Fibroblast of upper back skin (primary cell): ENCODE data around the gene LENG9.
"Not testable (repeated sequence)": the region's sequence is repeated elsewhere in the genome, so short reads cannot be mapped to it uniquely, and the experiment has no call there.

Experiments
- DNase-seq: peaks from one replicate; pipeline ENCODE4 v3.0.0-alpha.2; 2013

LENG9 gene

DNA sequence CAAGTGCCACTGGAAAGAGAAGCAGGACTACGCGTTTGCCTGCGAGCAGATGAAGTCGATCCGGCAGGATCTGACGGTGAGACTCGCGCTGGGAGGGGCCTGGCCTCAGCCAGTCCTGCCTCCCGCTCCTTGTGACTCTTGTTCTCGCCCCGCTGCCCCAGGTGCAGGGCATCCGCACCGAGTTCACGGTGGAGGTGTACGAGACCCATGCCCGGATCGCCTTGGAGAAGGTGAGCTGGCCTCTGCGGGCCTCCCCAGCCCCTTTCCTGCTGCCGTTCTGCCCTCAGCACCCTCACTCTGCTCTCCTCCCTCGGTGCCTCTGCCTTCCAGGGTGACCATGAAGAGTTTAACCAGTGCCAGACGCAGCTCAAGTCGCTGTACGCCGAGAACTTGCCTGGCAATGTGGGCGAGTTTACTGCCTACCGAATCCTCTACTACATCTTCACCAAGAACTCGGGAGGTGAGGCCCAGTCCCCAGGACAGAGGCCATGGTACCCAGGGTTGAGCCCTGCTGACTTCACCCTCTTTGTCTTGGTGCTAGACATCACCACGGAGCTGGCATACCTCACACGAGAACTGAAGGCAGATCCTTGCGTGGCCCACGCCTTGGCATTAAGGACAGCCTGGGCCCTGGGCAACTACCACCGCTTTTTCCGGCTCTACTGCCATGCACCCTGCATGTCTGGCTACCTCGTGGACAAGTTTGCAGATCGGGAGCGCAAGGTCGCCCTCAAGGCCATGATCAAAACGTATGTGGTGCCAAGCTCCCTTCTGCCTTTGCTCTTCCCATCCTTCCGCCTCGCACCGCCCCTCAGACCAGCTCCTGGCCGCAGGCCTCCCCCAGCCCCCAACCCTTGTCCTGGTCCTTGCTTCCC is 5.6 kb downstream of the LENG9 start:
- no peak for DNase-seq

DNA sequence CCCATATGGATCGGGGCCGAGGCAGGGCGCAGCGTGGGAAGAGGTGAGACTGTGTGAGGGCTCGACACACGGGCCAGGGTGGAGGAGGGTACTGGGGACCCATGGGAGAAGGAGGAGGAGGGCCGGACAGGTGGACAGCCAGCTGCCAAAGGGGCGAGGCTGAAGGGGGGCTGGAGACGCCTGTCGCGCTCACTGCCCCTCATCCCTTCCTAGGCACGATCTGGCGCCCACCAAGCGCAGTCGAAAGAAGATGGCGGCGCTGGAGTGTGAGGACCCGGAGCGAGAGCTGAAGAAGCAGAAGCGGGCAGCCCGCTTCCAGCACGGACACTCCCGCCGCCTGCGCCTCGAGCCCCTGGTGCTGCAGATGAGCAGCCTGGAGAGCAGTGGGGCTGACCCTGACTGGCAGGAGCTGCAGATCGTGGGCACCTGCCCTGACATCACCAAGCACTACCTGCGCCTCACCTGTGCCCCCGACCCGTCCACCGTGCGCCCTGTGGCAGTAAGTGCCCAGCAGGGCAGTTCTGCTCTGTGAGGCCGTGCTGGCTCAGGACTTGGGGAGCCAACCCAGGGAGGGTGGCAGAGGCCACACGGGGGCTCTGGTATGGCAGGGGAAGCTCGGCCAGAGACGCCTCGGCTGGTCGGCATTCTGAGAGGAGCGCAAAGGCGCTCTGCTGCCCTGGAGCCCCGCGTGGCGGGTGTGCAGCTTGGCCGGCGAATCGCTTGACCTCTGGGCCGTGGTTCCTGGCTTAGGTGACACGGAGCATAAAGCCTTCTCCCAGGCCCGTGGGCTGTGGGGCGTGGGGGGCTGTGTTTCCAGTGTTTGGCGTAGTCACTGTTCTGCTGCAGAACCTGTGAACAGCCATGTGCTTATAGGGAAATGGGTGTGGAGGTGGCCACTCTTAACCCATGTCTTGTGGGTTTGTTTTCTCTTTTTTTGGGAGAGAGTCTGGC is 6.9 kb downstream of the LENG9 start:
- no peak for DNase-seq

- no peak for DNase-seq
These were observed 7.7 kb downstream of the LENG9 start for GRCh38 chr19:54455786-54456422.

DNA sequence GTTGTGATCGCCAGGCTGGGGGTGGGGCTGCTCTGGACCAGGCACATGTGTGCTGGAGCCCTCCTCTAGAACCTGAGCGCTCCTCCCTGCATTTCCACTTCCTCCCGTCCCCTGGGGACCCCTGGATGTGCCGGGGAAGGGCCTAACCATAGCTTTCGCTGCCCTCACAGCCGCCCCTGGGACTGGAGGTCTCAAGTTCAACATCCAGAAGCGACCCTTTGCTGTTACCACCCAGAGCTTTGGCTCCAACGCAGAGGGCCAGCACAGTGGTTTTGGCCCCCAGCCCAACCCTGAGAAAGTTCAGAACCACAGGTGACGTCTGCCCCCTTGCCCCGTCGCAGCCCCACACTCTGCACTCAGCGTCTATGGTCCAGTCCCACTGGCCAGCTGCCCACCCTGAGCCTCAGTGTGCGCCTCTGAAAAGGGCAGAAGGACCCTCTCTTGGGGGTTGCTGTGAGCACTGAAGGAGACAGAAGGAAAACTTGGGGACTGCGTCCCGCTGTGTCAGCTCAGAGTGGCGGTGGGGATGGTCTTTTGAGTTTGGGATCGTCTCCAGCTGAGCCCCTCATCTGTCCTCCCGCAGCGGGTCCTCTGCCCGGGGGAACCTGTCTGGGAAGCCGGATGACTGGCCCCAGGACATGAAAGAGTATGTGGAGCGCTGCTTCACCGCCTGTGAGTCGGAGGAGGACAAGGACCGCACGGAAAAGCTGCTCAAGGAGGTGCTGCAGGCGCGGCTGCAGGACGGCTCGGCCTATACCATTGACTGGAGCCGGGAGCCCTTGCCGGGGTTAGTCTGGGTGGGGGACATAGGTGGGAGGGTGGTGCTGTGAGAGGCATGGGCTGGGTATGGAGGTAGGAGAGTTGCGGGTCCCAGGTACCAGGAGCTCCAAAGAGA is 8.6 kb downstream of the LENG9 start:
- no peak for DNase-seq

DNA sequence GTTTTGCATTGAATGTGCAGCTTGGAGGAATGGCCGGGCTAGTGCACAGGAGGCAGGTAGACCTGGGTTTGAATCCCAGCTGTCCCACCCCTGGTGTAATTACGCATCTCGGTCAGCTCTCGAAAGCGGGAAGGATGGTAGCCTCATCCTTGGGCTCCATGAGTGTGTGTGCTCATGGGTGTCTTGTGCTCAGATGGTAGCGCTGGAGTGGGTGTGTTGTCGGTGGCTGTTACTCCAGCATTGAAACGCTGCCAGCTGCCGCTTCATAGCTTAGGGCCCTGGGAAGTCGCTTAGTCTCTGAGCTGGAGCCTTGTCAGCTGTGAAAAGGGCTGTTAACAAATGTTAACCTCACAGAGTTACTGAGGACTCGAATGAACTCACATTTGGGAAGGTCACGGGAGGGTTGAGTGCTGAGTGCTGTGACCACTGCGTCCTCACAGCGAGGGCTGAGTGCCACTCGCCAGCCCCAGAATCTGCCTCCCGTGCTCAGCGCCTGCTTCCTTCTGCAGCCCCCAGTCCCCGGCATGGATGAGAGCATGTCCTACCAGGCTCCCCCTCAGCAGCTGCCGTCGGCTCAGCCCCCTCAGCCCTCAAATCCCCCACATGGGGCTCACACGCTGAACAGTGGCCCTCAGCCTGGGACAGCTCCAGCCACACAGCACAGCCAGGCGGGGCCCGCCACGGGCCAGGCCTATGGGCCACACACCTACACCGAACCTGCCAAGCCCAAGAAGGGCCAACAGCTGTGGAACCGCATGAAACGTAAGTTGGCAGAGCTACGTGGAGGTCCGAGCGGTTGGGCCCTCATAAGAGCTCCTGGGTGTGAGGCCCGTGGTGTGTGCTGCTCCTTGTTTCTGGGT is 9.4 kb downstream of the LENG9 start:
- no peak for DNase-seq

DNA sequence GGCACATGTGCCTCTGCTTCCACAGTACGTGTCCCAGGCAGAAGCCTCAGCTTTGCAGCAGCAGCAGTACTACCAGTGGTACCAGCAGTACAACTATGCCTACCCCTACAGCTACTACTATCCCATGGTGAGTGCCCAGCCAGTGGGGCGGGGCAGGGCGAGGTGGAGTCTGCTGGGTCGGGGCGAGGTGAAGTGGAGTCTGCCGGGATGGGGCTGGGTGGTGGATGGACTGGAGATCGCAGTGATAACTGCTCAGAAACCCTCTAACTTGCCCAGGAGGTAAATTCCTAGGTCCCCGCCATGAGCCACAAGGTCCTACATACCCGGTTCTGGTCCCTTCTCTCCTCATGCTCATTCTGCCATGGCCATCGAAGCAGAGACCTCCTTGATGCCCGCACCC is 11.0 kb downstream of the LENG9 start:
- no peak for DNase-seq

DNA sequence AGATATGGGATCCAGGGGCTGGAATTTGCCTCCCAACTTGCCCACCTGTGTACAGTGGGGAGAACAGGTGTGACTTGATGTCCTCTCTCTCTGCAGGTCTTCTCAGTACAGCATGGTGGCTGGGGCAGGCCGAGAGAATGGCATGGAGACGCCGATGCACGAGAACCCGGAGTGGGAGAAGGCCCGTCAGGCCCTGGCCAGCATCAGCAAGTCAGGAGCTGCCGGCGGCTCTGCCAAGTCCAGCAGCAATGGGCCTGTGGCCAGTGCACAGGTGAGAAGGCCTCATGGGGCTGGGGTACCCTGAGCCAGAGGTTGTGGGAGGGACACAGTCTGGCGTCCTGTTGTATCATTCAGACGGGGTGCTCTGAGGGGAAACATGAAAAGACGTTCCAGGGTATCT is 11.6 kb downstream of the LENG9 start:
- DNase-seq, result no peak

- no peak for DNase-seq
These were observed 12.2 kb downstream of the LENG9 start for GRCh38 chr19:54451331-54451871.

- no peak for DNase-seq
These were observed 13.9 kb downstream of the LENG9 start for GRCh38 chr19:54449701-54450069.

DNA sequence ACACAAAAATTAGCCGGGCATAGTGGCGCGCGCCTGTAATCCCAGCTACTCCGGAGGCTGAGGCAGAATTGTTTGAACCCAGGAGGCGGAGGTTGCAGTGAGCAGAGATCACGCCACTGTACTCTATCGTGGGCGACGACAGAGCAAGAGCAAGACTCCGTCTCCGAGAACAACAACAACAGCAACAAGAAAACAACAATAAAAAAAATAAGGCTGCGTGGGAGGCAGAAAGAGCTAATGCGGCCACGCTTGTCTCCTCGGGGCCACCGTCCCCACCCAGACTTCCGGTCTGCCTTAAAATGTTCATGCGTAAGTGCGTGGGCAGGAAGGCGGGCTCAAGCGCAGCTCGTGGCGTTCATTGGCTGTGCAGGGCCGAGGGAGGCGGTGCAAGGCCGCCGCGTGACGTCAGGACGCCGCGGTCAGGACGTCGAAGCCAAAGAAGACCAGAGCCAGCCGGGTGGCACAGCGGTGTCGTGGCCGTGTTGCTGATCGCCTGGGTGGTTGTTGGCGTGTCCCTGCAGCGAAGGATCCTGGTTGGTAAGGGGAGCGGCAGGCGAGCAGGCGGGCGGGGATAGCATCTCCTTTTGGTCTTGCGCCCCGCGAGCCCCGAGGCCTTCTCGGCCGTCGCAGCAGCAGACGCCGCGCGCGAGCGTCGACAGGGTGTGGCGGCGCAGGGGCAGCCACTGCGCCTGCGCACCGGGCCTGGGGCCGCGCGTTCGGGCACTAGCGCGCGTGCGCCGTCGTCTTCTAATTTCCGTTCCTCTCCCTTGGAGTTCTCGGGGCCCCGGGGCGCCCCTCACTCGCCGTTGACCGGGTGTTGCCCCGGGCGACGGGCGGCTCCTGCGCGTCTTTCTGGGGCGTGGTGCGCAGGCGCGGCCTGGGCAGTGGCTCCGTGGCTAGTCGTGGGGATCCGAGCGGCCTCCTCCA is 14.5 kb downstream of the LENG9 start, which contains the start of gene LENG8:
LENG8 (plus strand) TSS at position 426 of the 927 bp plus-strand sequence. CDS start 2,146 bp downstream, outside the sequence.
- peak; percentile 98 for DNase-seq

DNA sequence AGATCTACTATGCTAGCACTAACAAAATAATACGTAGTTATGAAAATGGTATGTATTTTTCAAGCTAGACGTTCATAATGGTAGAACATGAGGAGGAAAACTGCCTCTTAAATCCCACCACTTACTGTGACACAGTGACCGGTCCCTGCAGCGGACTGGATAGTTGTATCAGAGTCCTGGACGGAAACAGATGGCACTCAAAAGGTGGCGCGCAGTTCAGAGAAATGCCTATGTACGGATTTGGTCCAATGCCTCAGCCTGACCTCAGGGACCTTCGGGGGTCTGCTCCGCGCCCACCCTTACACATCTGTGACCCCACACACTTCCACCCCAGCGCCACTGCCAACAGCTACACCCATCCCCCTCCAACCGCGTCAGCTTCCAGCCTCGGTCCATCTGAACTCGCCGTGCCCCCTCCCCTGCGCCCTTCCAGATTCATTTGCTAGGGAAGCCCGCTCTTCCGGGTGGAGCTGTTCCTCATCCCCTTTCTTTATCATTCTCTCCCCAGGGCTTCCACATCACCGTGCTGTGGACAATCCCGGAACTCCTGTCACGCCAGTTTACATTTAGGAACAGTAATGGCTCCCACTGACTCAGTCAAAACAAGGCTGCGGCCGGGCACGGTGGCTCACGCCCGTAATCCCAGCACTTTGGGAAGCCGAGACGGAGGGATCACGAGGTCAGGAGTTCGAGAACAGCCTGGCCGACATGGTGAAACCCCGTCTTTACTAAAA is 15.4 kb downstream of the LENG9 start:
- peak; percentile 46 for DNase-seq

DNA sequence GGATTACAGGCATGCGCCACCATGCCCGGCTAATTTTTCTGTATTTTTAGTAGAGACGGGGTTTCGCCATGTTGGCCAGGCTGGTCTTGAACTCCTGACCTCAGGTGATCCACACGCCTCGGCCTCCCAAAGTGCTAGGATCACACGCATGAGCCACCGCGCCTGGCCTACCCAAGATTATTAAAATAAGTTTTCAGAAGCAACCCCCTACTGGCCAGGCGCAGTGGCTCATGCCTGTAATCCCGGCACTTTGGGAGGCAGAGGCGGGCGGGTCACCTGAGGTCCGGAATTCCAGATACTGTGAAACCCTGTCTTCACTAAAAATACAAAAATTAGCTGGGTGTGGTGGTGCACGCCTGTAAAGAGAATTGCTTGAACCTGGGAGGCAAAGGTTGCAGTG is 17.2 kb downstream of the LENG9 start:
- not testable (repeated sequence) for DNase-seq

DNA sequence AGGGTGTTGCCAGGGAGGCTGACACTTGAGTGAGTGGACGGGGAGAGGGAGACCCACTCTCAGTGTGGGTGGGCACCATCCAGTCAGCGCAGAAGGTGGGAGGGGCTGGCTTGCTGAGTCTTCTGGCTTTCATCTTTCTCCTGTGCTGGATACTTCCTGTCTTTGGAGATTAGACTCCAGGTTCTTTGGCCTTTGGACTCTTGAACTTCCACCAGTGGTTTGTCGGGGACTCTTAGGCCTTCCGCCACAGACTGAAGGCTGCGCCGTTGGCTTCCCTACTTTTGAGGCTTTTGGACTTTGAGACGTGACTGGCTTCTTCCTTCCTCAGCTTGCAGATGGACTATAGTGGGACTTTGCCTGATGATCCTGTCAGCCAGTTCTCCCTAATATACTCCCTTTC is 18.8 kb downstream of the LENG9 start:
- no peak for DNase-seq

DNA sequence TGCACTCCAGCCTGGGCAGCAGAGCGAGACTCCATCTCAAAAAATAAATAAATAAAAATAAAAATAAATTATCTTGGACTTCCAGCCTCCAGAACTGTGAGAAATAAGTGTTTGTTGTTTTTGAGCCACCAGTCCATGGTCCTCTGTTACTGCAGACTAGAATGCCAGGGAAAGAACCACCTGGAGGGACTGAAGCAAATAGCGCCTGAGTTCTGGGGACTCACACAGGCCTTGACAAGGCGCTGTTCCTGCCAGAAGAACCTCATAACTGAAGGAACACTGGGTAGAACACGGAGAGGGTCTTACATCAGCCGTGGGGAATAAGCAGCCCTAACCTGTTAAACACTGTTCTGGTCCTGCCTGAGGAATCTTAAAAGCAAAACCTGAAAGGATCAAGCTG is 22.9 kb downstream of the LENG9 start:
- DNase-seq, result no peak

DNA sequence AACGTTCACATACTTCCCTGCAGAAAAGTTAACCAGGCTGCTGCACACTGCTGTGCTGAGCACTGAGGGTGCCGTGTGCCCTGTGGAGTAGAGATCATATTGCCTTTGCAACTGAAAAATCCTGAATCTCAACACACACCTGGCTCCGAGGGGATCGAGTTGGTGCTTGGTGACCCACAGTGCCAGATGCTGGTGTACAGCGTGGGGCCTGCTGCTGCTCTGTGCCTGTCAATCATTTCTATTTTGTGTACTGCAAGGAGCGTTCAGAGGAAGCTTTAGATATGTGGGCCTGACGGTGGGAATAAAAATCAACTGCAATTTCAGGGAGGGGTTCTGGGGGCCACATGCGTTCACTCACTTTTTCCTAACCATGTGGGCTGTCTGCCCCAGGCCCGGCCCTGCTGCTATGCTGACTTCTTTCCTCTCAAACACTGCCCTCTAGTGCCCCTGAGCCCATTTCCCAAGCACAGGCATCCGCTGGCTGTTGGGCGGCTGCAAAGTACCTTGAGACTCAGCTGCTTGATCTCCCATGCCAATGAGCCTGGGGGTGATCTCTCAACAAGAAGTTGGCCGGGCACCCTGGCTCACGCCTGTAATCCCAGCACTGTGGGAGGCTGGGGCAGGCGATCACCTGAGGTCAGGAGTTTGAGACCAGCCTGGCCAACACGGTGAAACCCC is 24.3 kb downstream of the LENG9 start:
- DNase-seq, result no peak

- DNase-seq, result no peak
These were observed 26.8 kb downstream of the LENG9 start for GRCh38 chr19:54436628-54437252.

GRCh38 chr19:54436031-54436523 is 27.5 kb downstream of the LENG9 start:
- DNase-seq, result no peak

- DNase-seq, result no peak
These were observed 28.0 kb downstream of the LENG9 start for GRCh38 chr19:54435551-54436016.
